CD4-positive, alpha-beta T cell treated with Interferon gamma for 1 hour (primary cell): ENCODE measurements around the gene FREM3.

Experiments used
- DNase-seq: peaks from one replicate; pipeline ENCODE4 v3.0.0-alpha.2; 2020

Gene FREM3

DNA sequence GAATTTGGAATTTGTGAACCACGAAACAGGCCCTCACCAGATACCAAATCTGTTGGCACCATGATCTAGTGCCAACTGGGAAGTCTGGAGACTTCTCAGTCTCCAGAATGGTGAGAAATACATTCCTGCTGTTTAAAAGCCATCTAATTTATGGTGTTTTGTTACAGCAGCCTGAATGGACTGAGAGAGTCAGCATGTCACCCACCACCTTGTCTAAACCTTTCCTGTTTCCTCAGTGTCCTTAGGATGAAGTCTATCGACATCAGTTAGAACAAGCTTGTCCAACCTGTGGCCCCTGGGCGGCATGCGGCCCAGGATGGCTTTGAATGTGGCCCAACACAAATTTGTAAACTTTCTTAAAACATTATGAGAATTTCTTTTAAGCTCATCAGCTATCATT lies 42.1 kb downstream of the FREM3 start:
- no peak for DNase-seq

DNA sequence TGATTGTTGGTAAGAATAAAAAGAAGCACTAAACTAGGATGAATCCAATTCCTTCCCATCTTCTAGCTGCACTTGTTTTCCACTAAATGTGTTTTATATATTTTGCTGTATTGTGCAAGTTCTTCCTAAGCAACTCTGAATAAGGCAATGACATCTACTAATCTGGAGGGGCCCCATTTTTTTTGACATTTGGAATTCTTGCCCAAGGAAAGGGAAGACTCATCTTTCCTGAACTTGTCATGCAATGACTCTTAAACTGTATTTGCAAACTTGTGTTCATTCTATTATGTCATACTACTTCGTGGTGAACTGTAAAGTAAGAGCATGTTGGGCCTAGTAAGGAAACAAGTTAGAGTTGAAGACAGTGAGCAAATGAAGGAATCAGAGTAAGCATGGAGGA lies 45.9 kb downstream of the FREM3 start:
- no peak for DNase-seq

DNA sequence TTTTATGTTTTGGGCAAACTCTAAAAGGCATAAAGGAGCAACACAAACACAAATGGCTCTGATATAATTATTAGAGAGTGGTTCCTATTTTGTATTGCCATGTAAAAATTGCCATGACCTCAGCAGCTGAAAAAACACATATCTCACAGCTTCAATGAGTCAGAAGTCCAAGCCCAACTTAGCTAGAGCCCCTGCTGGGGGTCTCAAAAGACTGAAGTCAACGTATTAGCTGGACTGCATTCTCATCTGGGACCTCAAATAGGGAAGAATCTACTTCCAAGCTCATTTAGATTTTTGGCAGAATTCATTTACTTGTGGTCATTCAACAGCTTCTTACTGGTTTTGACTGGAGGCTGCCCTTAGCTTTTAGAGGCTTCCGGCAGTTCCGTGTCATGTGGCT lies 47.4 kb downstream of the FREM3 start:
- DNase-seq: no peak

DNA sequence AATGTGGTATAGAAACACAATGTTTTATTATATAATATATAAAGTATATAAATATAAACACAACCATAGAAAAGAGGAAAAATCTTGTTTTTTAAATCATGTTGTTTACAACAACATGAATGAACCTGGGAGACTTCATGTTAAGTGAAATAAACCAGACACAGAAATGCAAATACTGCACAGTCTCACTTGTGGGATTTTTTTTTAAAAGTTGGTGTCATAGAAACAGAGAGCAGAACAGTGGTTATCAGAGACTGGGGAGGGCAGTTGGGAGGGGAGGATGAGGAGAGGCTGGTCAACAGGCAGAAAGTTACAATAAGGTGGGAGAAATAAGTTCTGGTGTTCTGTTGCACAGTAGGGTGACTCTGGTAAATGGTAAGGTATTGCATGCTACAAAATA lies 57.1 kb downstream of the FREM3 start:
- DNase-seq: no peak

DNA sequence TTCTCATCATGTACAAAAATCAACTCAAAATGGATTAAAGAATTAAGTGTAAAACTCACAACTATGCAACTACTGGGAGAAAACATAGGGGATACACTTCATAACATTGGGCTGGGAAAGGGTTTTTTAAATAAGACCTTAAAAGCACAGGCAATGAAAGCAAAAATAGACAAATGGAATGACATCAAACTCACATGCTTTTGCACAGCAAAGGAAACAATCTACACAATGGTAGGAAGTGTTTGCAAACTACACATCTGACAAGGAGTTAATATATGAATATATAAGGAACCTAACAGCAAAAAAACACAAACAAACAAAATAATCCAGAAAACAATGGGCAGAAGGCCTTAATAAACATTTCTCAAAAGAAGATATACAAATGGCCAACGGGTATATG lies 57.9 kb downstream of the FREM3 start:
- no peak for DNase-seq

DNA sequence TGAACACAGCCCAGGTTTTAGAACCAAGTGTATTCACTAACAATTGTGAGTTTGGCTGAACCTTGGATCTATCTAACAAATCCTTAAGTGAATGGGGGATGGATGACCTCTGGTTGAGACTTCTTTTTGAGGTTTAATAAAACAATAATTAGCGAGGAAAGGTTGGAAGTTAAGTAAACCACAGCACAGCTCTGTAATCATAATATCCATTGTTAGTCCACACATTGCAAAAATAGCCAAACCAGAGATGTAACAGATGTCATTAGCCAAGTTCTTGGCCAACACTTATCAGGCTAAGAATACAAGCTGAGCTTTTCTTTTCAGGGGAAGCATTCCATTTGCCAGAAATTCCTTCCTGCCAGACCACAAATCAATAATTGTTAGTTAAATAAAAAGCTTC lies 59.1 kb downstream of the FREM3 start:
- no peak for DNase-seq

DNA sequence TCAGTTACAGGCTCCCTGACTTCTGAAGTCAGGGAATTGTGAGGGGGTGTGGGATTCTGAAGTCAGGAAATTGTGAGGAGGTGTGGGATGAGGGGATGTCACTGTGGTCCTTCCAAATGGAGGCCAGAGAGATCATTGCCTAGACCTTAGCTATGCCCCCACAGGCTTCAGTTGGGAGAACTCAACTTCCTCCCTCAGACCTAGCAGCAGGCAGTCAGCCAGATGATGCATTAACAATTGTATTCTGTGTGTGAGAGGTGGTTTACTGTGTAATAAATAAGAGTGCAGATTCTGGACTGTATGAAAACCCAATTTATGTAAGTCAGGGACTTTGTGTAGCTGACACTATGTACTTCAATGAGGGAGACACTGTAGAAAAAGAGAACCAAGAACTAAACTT lies 65.7 kb downstream of the FREM3 start:
- DNase-seq: no peak

GRCh38 chr4:143633833-143634232 lies 66.6 kb downstream of the FREM3 start:
- no peak for DNase-seq

- no peak for DNase-seq
Observed at GRCh38 chr4:143626134-143626911, 74.2 kb downstream of the FREM3 start.

- DNase-seq: no peak
Observed at GRCh38 chr4:143625632-143626031, 74.8 kb downstream of the FREM3 start.

- no peak for DNase-seq
Observed at GRCh38 chr4:143623896-143624295, 76.6 kb downstream of the FREM3 start.

DNA sequence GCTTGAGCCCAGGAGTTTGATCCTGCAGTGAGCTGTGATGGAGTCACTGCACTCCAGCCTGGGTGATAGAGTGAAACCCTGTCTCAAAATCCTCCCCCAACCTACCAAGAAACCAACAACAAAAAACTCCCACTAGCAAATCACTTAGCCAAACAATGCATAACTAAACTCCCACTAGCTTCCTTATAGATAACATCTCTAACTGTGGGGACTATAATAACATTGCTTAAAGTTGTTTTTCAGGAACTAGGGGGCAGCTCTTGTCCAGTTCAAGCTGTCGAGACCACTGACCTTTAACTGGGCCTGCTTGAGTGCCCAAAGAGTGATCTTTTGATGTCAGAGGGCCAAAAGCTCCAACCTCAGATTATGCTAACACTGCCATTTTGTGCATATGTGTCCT lies 81.7 kb downstream of the FREM3 start:
- no peak for DNase-seq

DNA sequence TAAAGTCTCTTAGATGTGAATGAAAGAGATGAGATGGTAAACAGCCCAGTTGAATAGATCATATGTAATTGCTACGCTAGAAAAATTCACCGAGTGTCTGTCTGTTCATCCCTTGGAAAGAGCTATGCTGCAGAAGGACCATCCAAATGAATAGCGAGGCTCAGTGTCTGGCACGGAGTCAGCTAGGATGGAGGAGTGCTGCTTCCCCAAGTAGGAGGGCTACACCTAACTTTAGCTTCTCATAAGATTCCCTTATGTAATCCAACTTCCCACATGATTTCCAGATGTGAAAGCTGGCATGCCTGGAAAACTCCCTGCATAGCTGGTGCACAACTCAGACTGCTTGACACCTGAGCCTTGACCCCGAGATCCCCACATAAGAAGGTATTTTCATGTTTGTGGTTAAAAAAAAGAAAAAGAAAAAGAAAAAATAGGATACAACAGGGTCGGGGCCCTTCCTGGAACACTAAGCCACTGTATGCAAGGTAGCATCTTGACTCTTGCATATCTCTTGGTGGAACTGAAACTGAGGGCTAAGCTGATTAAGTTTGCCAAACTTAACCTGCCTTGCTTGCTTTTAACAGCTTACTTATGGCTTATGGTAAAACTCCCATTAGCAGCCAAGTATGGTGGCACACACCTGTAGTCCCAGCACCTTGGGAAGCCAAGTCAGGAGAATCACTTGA lies 82.3 kb downstream of the FREM3 start:
- DNase-seq: no peak

DNA sequence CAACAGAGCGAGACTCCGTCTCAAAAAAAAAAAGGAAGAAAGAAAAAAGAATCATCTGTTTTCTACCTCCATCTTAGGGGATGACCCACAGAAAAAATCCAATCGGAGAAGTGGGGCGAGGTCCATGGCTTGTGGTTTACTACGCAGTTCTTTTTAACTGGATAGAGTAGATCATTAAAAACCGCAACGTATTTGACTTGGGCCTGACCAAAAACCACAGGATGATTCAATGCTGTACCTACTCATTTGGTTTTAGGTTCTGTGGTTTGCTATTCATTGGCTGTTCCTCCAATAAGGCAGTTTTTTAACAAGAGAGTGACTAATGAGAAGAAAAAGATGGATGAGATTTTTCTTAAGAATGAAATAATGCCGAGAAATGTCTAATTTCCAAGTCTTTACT lies 83.7 kb downstream of the FREM3 start:
- no peak for DNase-seq

GRCh38 chr4:143609492-143609891 lies 91.0 kb downstream of the FREM3 start:
- DNase-seq: no peak

GRCh38 chr4:143606480-143606879 lies 94.0 kb downstream of the FREM3 start:
- DNase-seq: no peak

DNA sequence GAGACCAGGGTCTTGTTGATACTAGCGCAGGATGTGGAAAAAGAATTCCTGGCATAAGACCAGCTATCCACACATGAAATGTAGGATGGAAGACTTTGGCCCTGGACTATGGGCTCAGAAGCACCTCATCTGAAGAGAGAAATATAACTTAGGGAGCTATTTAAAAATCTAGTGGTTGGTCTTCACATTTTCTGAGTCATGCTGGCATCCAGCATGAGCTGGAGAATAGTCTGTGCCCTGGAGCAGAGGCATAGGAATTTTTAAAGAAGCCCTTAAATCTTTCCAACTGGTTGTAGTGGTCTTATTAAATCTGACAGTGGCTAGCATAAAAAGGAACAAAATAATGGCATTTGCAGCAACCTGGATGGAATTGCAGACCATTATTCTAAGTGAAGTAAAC lies 100.6 kb downstream of the FREM3 start:
- no peak for DNase-seq

GRCh38 chr4:143598816-143599215 lies 101.7 kb downstream of the FREM3 start:
- DNase-seq: no peak

DNA sequence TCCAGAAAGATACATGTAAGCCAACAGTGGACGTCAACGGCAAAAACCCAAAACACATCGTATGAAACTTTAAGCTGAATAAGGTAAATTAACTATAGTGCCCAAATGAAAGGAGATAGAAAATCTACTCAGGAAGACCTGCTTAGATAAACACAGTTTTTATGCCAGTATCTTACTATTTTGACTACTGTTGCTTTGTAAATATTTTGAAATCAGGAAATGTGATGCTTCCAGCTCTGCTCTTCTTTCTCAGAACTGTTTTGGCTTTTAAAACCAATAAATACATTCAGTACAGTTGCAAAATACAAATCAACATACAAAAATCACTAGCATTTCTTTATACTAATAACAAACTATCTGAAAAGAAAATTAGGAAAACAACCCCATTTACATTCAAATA lies 103.2 kb downstream of the FREM3 start:
- no peak for DNase-seq

GRCh38 chr4:143587703-143588102 lies 112.8 kb downstream of the FREM3 start:
- no peak for DNase-seq

DNA sequence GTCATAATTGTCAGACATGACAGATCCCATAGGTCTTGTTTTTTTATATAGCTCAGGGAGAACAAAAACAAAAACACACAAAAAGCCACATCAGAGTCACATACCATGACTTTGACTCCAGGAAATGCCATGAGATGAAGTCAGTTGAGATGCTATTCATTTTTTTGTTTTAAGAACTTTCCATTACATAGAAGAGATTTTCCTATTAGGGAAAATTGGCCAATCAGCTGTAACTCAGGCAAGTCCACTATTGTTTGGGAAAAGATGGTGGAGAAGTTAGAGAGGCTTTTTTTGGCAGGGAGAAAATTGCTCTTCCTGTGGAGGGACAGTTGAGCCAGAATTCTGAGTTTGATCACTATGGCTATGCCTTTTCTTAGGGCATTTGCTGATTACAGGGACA lies 114.4 kb downstream of the FREM3 start:
- no peak for DNase-seq

GRCh38 chr4:143585548-143585947 lies 114.9 kb downstream of the FREM3 start:
- no peak for DNase-seq

DNA sequence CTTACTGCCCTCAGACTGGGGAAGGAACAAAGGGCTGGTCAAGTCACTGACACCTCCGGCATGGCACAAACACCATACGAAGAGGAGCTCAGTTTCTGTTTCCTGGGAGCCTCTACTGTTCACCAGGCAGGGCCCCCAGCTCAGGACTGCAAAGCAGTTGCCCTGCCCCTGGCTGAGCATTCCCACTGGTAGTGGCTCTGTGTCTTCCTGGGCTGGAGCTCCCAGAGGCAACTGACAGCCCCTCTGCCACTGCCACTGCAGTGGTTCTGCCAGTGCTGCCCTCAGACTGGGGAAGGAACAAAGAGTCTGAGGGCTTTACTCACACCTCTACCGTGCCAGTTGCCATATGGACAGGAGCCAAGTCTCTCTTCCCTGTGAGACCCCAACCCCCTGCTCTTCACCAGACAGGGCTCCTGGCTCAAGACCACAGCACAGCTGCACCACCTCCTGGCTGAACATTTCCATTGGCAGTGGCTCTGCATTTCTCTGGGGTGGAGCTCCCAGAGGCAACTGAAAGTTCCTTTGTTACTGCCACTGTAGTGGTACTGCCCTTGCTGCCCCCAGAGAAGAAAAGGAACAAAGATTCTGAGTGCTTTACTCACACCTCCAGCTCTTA lies 119.0 kb downstream of the FREM3 start:
- DNase-seq: no peak

DNA sequence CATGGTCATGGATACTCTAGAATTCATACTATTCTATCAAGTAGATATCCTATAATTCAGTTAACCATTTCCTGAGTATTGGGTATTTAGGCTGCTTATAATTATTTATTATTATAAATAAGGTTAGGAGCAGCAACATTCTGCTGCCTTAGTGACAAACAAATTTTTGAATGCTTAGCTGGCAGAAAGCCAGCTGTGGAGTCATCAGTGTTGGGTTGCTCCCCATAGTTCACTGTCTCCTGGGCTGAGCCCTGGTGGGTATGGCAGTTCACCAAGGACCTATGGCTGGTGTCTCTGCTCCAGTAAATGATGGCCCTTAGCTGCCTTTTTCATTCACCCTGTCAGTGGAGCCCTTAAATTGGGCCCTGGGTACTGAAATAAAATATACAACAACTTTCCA lies 125.1 kb downstream of the FREM3 start:
- DNase-seq: no peak
